ENCODE data around the gene SLC37A4.
"Not testable (repeated sequence)": the region's sequence is repeated elsewhere in the genome, so short reads cannot be mapped to it uniquely, and the experiment has no call there.

Gene SLC37A4

GRCh38 chr11:119041821-119042514, 11.3 kb upstream of the SLC37A4 start:
- no peak for DNase-seq

GRCh38 chr11:119039471-119039870, 8.8 kb upstream of the SLC37A4 start:
- not testable (repeated sequence) for DNase-seq

- no peak for DNase-seq
Measured at GRCh38 chr11:119038884-119039283, 8.2 kb upstream of the SLC37A4 start.

- no peak for DNase-seq
Measured at GRCh38 chr11:119034813-119035212, 4.1 kb upstream of the SLC37A4 start.

- not testable (repeated sequence) for DNase-seq
Measured at GRCh38 chr11:119033421-119033820, 2.7 kb upstream of the SLC37A4 start.

GRCh38 chr11:119031912-119032280, 1.2 kb upstream of the SLC37A4 start:
- no peak for DNase-seq

- DNase-seq, result no peak
Measured at GRCh38 chr11:119030029-119030328, 698 bp downstream of the SLC37A4 start.

GRCh38 chr11:119029340-119030028, 1.2 kb downstream of the SLC37A4 start:
- no peak for DNase-seq

- DNase-seq, result no peak
Measured at GRCh38 chr11:119029069-119029339, 1.7 kb downstream of the SLC37A4 start.

- DNase-seq, result no peak
Measured at GRCh38 chr11:119028346-119029068, 2.2 kb downstream of the SLC37A4 start.

GRCh38 chr11:119027561-119028345, 2.9 kb downstream of the SLC37A4 start:
- DNase-seq, result no peak

- no peak for DNase-seq
Measured at GRCh38 chr11:119026970-119027369, 3.7 kb downstream of the SLC37A4 start.

GRCh38 chr11:119025978-119026766, 4.5 kb downstream of the SLC37A4 start:
- DNase-seq, result no peak

GRCh38 chr11:119025541-119025940, 5.1 kb downstream of the SLC37A4 start:
- no peak for DNase-seq

- DNase-seq, result no peak
Measured at GRCh38 chr11:119025099-119025473, 5.6 kb downstream of the SLC37A4 start.

GRCh38 chr11:119024430-119025098, 6.1 kb downstream of the SLC37A4 start:
- DNase-seq, result no peak

- no peak for DNase-seq
Measured at GRCh38 chr11:119023741-119024140, 6.9 kb downstream of the SLC37A4 start.

- DNase-seq, result no peak
Measured at GRCh38 chr11:119021631-119022030, 9.0 kb downstream of the SLC37A4 start.

GRCh38 chr11:119019996-119020395, 10.7 kb downstream of the SLC37A4 start:
- DNase-seq, result no peak

- DNase-seq, result peak; percentile 94
Measured at GRCh38 chr11:119018074-119018938, 12.4 kb downstream of the SLC37A4 start, which contains the start of the genes RPS25 and TRAPPC4. Gene RPS25, minus strand, starts transcription at chr11:119018343. Its CDS starts 59 bp downstream, at chr11:119018284. Gene TRAPPC4, plus strand, starts transcription at chr11:119018766. Its CDS starts 30 bp downstream, at chr11:119018796.

- DNase-seq, result not testable (repeated sequence)
Measured at GRCh38 chr11:119017377-119017776, 13.3 kb downstream of the SLC37A4 start.
